Globus pallidus (tissue), 1 donor: ENCODE data around the gene MEF2A.
"Not testable (repeated sequence)": the region's sequence is repeated elsewhere in the genome, so short reads cannot be mapped to it uniquely, and the experiment has no call there.

Experiments
- DNase-seq: peaks from one replicate; pipeline ENCODE4 v3.0.0-alpha.2; 2015; ENCODE audit warnings: low spot score

Gene MEF2A

DNA sequence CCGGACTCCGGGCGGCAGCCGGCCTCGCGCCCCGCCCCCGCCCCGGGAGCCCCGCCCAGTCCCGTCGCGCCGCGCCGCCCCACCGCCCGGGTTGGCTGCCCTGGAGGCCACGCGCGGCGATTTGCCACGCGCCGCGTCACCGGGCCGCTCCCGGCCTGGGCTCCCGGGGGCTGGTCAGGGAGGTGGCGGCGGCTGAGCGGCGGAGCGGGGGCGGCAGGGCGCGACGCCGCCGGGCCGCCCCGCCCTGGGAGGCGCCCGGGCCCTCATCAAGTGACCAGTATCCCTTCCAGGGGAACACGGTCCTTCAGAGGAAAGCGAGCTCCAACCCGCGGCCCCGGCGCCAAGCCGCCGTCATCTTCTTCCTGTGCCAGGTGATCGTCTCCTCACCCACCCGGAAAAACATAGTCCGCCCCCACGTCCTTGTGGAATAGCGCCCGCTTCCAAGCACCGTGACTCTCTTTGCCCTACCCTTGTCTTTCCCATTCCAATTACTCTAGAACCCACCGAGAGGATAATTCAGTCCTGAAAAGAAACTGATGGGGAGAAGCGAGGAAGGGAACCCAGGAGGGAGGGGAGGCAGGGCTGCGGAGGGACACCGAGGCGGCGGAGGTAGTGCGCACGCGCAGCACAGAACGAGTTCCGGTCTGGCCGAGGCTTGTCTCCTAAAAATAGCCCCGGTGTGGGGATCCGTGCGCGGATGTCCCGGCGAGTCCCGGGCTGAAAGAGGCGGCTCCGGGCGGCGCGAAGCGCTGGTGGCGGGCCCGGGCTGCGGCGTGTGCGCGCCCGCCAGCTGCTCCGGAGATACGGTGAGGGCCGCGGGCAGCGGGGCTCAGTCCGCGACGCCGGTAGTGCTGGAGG is at the start of gene MEF2A:
Gene MEF2A (plus strand): TSS at position 686 of the 858 bp plus-strand sequence. CDS start 67,136 bp downstream, outside the sequence.
- peak; percentile 91 for DNase-seq

GRCh38 chr15:99518191-99518590 is 47.6 kb upstream of the MEF2A start:
- DNase-seq, result no peak

DNA sequence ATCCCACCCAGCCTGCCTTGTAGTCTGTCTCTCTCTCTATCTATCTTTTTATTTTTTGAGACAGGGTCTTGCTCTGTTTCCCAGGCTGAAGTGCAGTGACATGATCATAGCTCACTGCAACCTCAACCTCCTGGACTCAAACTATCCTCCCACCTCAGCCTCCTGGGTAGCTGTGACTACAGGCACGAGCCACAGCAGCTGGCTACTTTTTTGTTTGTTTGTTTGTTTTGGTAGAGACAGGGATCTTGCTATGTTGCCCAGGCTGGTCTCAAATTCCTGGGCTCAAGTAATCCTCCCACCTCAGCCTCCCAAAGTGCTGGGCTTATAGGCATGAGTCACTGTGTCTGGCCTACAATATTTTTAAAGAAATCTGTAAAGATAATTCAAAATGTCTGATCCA is 46.4 kb upstream of the MEF2A start:
- not testable (repeated sequence) for DNase-seq

DNA sequence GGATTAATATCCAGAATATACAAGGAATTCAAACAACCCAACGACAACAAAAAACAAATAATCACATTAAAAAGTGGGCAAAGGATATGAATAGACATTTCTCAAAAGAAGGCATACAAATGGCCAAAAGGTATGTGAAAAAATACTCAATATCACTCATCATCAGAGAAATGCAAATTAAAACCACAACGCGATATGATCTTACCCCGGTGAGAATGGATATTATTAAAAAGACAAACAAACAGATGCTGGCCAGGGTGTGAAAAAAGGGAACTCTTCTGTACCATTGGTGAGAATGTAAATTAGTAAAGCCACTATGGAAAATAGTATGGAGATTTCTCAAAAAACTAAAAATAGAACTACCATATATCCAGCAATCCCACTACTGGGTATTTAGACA is 43.5 kb upstream of the MEF2A start:
- DNase-seq, result no peak

DNA sequence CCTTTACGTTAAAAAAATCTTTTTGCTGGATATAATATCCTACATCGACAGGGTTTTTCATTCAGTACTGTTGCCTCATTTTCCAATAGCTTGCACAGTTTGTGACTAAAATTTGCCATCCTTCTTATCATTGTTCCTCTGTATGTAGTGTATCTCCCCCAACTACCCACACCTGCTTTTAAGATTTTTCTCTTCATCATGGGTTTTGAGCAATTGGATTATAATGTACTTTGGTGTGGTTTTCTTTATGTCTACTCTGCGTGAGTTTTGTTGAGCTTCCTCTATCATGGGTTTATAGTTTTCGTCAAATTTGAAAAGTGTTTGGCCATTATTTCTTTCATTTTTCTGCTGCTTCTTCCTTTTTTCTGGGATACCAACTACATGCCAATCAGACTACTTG is 39.6 kb upstream of the MEF2A start:
- no peak for DNase-seq

- DNase-seq, result no peak
Observed at GRCh38 chr15:99526671-99527070, 39.1 kb upstream of the MEF2A start.

DNA sequence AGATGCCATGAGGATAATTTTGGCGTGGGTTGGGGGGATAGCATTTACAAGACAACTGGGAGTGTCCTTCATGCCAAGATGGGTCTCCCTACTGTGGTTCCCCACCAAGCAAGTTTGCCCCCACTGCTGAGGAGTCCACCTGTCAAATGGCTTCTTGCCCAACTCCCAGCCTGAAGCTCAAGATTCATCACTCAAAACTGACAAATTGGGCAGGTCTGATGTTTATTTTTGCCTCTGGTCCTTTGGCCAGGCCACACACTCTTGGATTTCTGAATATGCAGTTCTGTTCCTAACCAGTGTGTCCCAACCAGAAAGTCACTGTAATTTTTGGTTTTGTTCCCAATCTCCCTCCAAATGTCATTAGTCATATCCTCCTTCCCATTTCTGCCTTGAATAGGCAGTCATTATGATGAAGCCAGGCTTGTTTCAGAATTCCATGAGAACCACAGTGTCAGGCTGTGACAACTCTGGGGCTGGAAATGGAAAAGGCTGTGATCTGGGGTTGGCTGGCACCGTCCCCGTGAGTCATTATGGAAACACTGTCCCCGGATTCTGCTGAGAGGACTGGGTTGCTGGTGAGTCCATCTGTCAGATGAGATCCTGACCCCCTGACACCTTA is 29.3 kb upstream of the MEF2A start:
- peak; percentile 75 for DNase-seq

- peak; percentile 62 for DNase-seq
Observed at GRCh38 chr15:99537344-99537743, 28.4 kb upstream of the MEF2A start.

- no peak for DNase-seq
Observed at GRCh38 chr15:99538261-99538660, 27.5 kb upstream of the MEF2A start.

GRCh38 chr15:99542828-99543227 is 23.0 kb upstream of the MEF2A start:
- no peak for DNase-seq

DNA sequence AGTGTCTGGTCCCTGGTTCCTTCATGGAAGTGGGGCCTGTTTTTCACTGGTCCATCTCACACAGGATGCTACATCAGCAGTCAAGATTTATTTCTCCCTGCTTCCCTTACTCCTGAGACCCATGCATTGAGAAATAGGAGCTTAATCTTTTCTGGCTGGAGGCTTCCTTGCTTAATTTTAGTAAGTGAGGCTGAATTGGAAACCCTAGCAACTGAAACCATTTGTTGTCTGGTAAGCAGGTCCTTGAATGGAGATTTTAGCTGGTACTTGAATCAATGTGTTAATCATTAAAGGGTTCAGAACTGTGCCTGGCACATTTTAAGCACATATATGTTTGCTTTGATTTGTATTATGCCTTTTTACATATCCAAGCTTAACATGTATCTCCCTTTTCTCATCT is 20.2 kb upstream of the MEF2A start:
- DNase-seq, result no peak

DNA sequence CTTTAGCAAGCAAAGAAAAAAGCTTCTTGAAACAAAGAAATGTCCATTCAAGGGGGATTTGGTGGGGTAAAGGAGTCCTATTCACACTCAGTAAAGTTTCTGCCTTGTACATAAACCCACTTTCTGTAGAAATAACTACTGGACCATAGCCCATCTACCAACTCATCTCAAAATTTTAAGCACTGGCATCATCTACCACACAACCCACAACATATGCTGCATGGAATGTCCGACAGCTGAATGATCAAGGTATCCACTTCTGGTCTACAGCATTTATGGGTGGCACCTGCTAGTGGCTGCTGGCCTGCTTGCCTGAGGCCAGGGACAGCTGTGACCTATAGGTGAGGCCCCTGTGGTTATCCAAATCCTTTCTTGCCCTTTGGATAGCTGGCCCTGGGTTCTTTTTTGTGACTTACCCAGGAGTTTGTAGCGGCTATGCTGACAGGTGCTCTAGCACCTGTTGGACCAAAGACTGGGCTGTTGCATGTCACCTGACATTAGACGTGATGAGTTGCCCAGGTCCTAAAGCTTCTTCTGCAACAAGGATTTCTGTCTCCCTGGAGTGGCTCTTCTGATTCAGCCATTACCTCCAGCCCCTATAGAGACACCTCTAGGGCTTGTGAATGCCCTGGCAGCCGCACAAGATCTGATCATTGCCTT is 19.2 kb upstream of the MEF2A start:
- no peak for DNase-seq

GRCh38 chr15:99547517-99547916 is 18.3 kb upstream of the MEF2A start:
- no peak for DNase-seq

DNA sequence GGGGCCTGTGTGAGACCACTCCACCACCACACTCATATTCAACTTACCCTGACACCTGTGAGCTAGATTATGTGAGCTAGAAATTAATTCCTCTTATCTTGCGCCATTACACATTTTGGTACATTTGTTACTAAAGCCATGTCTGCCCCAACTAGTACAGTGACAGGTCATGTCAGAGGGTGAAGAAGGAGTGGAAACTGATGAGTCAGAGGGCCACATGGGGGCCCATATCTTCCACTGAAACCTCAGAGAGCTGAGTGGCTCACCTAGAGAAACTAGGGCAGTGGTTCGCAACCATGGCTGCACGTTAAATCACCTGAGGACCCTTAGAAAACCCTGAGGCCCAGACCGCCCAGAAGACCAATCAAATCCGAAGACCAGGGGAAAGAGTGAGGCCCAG is 15.7 kb upstream of the MEF2A start:
- no peak for DNase-seq

GRCh38 chr15:99552111-99552510 is 13.7 kb upstream of the MEF2A start:
- DNase-seq, result no peak

DNA sequence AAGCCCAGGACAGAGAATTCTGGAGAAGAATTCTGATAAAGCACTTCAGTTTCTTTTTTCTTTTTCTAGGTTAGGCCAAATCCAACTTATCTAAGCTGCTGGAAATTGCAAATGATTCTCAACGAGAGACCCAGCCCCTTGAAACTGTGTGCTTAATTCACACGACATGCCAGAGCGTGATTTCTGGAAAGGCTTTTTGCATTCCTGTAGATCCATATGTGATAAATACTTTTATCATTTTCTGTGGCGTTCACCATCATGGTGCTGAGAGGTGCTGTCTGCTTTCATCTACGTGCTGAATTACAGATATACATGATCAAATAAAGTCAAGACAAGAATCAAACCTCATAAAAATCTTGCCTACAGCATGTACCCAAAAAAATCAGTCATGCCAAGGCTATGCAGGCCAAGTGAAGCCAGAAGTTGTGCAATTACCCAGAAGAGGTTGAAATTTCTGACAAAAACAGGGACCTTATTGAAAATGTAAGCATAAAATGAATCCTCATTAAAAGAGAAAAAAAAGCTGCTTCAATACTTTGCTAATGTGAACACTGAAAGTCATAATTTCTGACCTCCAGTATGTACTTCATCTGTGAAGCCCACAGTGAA is 10.8 kb upstream of the MEF2A start:
- DNase-seq, result no peak

GRCh38 chr15:99556011-99556410 is 9.8 kb upstream of the MEF2A start:
- no peak for DNase-seq

DNA sequence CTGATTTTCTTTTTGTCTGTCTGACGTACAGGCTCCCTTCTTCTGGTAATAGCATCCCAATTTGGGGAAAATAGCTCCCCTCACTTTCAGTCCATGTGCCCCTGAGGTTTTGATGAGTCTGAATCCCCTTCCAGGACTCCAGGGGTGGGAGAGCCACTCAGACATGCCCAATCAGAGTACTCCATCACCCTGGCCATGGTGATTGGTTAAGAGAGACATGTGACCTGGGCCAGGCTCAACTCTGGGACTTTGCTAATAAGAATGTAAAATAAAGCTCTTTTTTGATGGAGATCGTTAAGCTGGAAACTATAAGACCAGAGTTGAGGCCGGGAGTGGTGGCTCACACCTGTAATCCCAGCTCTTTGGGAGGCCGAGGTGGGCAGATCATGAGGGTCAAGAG is 9.2 kb upstream of the MEF2A start:
- DNase-seq, result no peak

DNA sequence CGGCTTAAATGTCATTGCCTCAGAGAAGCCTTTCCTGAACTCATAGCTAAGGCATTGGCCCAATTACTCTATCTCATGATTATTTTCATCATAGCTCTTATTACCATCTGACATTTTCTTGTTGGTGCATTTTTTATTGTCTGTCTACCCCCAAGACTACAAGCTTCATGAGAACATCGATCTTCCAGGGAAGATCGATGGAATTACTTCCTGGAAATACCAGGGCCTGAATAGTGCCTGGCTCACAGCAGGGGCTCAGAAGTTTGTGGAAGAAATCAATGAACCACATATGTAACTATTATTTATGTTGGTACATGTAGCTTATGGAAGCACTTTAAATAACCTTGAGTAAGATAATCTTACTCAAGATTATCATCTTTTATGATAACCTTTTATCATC is 7.7 kb upstream of the MEF2A start:
- no peak for DNase-seq

DNA sequence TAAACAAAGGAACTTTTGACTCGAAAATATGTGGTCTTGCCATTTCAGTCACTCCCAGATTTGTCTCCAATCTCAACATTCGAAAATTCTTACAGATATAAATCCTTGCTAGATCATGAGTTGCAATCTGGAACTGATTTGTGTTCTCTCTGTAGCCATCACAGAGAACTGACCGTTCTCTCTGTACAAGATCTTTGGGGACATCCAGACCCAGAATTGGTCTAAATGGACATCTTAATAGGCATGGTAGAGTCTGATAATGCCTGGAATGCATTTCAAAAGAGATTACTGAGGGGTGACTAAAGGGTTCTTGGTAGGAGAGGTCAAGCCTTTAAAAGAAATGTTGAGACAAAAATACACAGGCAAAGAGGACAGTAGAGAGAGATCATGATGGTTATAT is 7.2 kb upstream of the MEF2A start:
- DNase-seq, result no peak

- DNase-seq, result no peak
Observed at GRCh38 chr15:99561476-99562230, 4.1 kb upstream of the MEF2A start.

- no peak for DNase-seq
Observed at GRCh38 chr15:99562238-99562637, 3.5 kb upstream of the MEF2A start.
